GM18868 (cell line): ENCODE results near the gene SLC39A12.

Source experiments
- ATAC-seq: cut with Tn5 transposase; IDR thresholded peaks from one replicate; pipeline ENCODE4 v1.9.1; 2021; ENCODE audit warnings: mild to moderate bottlenecking, moderate library complexity; ENCODE audit not compliant: unreplicated experiment

Gene SLC39A12

DNA sequence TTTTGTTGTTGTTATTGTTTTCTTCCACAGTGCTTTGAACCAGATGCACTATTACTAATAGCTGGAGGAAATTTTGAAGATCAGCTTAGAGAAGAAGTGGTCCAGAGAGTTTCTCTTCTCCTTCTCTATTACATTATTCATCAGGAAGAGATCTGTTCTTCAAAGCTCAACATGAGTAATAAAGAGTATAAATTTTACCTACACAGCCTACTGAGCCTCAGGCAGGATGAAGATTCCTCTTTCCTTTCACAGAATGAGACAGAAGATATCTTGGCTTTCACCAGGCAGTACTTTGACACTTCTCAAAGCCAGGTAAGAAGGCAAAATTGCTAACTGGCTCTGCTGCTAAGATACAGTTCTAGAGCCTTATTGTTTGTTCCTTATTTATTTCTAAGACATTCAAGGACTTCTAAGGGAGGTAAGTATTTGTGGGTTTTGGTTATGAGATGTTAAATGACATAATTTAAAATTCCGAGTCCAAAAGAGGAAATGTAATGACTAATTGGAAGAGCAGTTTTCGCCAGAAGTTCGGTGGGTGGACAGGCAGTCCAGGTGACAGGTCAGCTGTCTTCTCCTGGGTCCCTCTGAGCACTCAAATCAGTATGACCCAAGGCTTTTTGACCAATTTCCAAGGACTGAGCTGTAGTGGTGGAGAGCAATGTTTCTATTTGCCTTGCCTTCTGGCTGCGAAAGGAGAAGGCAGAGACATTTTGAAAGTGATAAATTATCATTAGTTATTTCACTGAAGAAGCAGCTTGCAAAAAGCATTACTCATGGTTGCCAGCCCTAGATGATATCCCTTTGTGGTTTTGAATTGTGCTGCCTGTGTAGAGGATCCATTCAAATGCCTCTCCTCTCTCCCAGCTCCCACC, 10.1 kb downstream of the SLC39A12 start:
- ATAC-seq: no peak

- ATAC-seq: no peak
These were observed 11.7 kb downstream of the SLC39A12 start for GRCh38 chr10:17963431-17963830.

DNA sequence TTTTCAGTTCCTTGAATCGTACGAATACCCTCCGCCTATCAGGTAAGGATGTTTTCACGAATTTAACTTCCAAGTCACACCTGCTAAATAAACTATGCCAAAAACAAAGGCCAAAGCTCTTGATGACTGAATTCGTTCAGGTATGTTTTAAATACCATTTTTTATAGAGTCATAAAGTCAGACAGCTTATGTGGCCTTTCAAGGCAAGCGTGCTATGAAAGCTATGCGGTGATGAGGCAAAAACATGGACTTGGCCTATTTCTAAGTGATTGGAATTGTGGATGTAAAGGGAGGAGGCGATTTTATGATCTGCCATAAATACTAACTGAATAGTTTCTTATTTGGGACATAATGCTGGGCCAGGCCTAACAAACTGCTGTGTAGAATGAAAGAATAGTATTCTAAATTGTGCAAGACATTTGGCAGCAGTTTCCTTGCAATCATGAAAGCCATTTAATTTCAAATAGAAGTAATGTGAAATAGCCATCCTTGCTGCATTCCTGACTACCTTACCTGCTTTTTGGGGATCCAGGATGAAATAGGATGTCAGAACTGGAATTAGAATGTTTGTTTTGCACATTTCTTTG, 14.0 kb downstream of the SLC39A12 start:
- ATAC-seq: no peak

- no peak for ATAC-seq
These were observed 22.8 kb downstream of the SLC39A12 start for GRCh38 chr10:17974505-17974904.

GRCh38 chr10:17980846-17981565, 29.3 kb downstream of the SLC39A12 start:
- ATAC-seq: no peak

GRCh38 chr10:17981766-17982380, 30.2 kb downstream of the SLC39A12 start:
- ATAC-seq: no peak

GRCh38 chr10:17984056-17984455, 32.3 kb downstream of the SLC39A12 start:
- ATAC-seq: peak; percentile 94

DNA sequence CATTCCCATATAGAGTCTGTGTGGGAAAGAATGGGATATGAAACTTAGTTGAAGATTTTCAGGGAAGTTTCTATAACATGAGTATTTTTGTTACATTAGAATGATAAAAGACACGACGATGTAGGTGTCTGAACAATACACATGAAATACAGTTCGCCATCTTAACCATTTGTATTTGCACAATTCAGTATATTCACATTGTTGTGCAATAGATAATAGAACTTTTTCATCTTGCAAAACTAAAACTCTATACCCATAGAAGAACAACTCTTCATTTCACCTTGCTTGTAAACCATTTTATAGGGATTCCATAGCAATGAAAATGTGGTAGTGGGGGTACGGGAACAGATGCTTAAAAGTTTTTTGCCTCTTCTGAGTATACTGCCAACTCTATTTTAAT, 32.8 kb downstream of the SLC39A12 start:
- no peak for ATAC-seq

- ATAC-seq: peak; percentile 93
These were observed 38.4 kb downstream of the SLC39A12 start for GRCh38 chr10:17989908-17990767.

DNA sequence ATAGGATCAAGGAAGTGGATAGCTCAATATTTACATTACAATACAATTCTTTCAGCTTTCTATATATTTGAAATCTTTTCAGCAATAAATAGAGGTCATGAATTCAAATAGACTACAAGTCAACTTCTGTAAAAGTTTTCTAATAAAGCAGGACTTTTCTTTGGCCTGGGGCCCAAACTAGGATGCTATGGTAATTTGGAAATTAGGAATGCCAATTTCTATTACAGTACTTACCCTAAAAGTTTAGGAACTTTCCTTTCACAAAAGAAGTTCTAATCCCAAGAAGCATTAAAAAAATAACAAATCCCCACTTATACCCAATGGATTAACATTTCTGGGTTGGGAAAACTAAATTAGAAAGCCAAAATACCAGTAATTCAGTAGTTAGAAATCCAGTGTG, 40.5 kb downstream of the SLC39A12 start:
- ATAC-seq: no peak

DNA sequence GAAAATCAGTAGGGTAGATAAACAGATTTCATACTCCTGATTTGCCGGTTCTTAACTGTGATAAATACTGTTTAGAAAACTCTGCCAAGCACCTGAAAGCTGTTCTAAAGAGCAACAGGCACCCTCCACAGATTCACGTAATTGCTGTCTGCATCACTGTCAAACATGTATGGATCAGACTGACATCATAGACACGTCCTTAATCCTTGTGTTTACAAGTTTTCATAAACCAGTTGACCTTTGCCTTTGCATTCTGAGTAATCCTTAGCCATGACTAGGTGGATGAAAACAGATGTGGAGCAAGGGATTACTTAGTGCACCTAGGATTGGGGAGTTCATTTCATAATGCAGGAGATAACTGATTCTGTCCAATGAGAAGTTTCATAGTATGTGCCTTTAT, 41.6 kb downstream of the SLC39A12 start:
- ATAC-seq: no peak

DNA sequence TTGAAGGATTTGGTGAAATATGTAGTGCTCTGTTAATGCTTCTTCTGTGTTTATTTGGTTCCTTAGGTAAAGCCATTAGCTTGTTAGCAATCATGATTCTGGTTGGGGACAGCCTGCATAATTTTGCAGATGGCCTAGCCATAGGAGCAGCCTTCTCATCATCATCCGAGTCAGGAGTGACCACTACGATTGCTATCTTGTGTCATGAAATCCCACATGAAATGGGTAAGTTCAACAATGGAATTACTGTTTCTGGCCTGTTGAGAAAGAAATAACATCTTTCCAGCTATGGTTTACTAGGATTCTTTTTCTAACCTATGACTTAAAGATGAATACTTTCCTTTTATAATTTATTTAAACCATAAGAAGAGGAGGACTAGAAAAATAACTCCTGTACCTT, 48.9 kb downstream of the SLC39A12 start:
- ATAC-seq: no peak

- no peak for ATAC-seq
These were observed 53.7 kb downstream of the SLC39A12 start for GRCh38 chr10:18005445-18005780.

DNA sequence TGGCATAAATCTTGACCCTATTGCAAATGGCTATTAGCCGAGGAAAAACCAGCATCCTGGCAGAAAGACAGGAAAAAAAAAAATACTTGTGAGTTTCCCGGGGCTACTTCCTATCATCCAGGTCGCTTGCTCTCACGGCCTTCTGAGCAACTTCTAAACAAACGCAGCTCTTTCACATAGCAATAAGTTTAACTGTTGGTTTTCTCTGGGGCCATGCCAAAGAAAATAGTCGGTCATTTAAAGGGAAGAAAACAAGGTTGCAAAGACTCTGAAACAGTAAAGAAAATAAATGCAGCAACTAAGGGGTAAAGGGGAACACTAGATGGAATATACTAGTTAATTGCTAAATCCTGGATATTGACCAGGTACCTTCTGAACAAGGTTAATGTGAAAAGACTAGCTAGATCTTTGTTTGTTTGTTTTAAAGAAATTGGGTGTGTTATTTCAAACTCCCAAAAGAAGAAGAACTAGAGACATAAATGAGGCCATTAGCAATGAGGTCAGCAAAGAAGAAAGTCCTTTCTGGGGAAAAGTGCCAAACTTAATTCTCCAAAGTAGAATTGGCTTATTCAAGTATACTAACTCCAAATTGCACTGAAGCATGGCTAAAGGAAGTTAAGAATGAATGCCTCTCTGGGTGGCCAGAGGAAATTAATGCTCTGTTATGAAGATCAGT, 54.2 kb downstream of the SLC39A12 start:
- ATAC-seq: no peak

GRCh38 chr10:18008986-18009385, 57.3 kb downstream of the SLC39A12 start:
- ATAC-seq: no peak

- no peak for ATAC-seq
These were observed 58.3 kb downstream of the SLC39A12 start for GRCh38 chr10:18010050-18010449.

- no peak for ATAC-seq
These were observed 68.8 kb downstream of the SLC39A12 start for GRCh38 chr10:18020523-18020922.

DNA sequence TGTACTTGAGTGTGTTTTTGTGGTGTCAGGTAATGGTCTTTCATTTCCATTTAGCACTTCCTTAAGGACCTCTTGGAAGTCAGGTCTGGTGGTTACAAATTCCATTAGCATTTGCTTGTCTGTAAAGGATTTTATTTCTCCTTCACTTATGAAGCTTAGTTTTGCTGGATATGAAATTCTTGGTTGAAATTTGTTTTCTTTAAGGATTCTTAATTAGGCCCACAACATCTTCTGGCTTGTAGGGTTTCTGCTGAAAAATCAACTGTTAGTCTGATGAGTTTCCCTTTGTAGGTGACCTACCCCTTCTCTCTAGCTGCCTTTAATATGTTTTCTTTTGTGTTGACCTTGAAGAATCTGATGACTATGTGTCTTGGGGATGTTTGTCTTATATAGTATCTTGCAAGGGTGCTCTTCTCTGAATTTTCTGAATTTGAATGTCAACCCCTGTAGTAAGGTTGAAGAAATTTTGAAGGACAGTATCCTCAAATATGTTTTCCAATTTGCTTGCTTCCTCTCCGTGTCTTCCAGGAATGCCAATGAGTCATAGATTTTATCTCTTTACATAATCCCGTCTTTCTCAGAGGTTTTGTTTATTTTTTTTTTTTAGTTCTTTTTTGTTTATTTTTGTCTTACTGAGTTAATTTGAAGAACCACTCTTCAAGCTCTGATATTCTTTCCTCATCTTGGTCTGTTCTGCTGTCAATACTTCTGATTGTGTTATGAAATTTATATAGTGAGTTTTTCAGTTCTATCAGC, 70.2 kb downstream of the SLC39A12 start:
- ATAC-seq: no peak
